AG09319 (cell line): ENCODE results near the gene EMX2.

Experiments
- DNase-seq: peaks from one replicate; pipeline ENCODE4 v3.0.0-alpha.2; 2010; ENCODE audit warnings: low read depth; ENCODE audit errors: extremely low read depth
- CTCF ChIP-seq: IDR thresholded peaks from 2 replicates; pipeline ENCODE4 v1.5.1; 2011; ENCODE audit warnings: low read depth, mild to moderate bottlenecking, inconsistent platforms, low read length, moderate library complexity

EMX2 gene

GRCh38 chr10:117546581-117547015 lies 4.1 kb downstream of the EMX2 start:
- DNase-seq, result no peak
- TF ChIP-seq CTCF, result no peak

GRCh38 chr10:117547016-117547715 lies 4.6 kb downstream of the EMX2 start:
- DNase-seq, result no peak
- TF ChIP-seq CTCF, result no peak

DNA sequence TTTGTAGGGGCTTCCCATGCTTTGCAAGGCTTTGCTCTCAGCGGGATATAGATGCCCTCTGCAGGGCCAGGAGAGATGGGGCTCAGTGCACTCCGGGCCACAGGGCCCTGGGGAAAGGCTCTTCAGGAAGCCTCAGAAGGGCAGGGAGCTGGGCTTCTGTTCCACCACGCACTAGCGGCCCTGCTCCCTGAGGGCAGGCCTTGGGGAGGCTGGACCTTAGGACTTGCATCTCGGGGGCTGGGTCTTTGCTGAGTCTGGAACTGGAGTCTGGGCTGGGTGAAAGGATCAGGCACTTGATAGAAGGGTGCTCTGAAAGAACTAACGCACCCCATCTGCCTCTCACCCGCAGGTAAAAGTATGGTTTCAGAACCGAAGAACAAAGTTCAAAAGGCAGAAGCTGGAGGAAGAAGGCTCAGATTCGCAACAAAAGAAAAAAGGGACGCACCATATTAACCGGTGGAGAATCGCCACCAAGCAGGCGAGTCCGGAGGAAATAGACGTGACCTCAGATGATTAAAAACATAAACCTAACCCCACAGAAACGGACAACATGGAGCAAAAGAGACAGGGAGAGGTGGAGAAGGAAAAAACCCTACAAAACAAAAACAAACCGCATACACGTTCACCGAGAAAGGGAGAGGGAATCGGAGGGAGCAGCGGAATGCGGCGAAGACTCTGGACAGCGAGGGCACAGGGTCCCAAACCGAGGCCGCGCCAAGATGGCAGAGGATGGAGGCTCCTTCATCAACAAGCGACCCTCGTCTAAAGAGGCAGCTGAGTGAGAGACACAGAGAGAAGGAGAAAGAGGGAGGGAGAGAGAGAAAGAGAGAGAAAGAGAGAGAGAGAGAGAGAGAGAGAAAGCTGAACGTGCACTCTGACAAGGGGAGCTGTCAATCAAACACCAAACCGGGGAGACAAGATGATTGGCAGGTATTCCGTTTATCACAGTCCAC lies 5.4 kb downstream of the EMX2 start:
- no peak for DNase-seq
- TF ChIP-seq CTCF, result no peak

DNA sequence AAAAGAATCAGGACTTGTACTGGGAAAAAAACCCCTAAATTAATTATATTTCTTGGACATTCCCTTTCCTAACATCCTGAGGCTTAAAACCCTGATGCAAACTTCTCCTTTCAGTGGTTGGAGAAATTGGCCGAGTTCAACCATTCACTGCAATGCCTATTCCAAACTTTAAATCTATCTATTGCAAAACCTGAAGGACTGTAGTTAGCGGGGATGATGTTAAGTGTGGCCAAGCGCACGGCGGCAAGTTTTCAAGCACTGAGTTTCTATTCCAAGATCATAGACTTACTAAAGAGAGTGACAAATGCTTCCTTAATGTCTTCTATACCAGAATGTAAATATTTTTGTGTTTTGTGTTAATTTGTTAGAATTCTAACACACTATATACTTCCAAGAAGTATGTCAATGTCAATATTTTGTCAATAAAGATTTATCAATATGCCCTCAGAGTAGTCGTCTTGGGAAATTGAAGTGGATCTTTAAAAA lies 6.6 kb downstream of the EMX2 start:
- TF ChIP-seq CTCF, result no peak
- DNase-seq, result no peak

- DNase-seq, result no peak
These were observed 7.5 kb downstream of the EMX2 start for GRCh38 chr10:117550076-117550475.

DNA sequence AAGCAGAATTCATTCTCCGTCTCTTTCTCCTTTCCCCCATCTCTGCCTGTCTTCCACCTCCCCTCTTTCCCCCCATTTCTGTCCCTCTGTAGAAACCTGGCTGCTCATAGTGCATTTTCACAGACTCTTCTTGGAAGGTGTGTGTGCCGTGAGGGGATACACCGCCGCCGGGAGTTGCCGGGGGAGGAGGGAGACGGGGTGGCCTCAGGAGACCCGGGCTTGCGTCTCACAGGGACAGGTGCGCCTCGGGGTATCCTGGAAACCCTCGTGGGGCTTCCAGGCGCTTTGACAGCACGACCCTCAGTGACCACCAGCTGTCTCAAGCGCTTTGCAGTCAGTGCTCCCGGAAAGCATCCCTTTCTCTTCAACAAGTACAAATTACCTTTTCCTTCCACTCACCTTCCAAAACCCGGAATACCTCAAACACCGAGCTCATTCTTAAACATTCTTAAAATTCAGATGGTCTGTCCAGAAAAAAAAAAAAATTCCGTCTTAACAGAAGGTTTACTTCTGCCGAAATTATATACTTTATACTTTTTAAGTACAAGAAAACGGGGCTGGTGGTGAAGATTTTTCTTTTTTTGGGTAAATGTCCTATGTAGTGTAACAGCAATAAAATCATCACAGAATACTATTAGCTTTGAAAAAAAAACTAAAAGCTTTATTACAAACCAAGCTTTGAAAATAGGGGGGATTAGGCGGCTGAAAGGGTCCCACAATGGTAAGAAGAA lies 8.2 kb downstream of the EMX2 start:
- DNase-seq, result no peak
- no peak for TF ChIP-seq CTCF

More at GRCh38 chr10:117550076-117550475, 7.5 kb downstream of the EMX2 start:
- no peak for TF ChIP-seq CTCF
